Activated CD4-positive, alpha-beta T cell treated with anti-CD3 and anti-CD28 coated beads, Interleukin-2, amount 10 ng/mL, durations not matched to agents 7 days and 5 days (primary cell): ENCODE data around the gene BCL2. TPM values are rescaled to one million over a fixed set of nuclear protein-coding genes. Genes with fewer than 3 reads are reported as not detected.
A peak's percentile ranks its signal among the peaks of the same experiment; 100 is the strongest.

ENCODE experiments used
- CTCF ChIA-PET: fragments of 350-600 bp; sonication (Branson Sonifier 250); formaldehyde crosslinking; loops from one replicate; lab custom pipeline; 2021; ENCODE audit warnings: antibody characterized with exemption; lab: Charles Lee
- POLR2A ChIA-PET: fragments of 350-600 bp; sonication (Branson Sonifier 250); formaldehyde crosslinking; loops from one replicate; lab custom pipeline; 2021; ENCODE audit warnings: antibody characterized with exemption; lab: Charles Lee
- DNase-seq: peaks from one replicate; pipeline ENCODE4 v3.0.0-alpha.2; 2020
- H3K27ac Mint-ChIP-seq: one replicate; pipeline ENCODE4 v1.8.0; 2021; ENCODE audit warnings: mild to moderate bottlenecking, moderate library complexity, mixed read lengths
- H3K27me3 Mint-ChIP-seq: one replicate; pipeline ENCODE4 v1.8.0; 2021; ENCODE audit warnings: mixed read lengths
- H3K36me3 Mint-ChIP-seq: one replicate; pipeline ENCODE4 v1.8.0; 2021; ENCODE audit warnings: low read depth, mixed read lengths
- H3K4me1 Mint-ChIP-seq: one replicate; pipeline ENCODE4 v1.8.0; 2021; ENCODE audit warnings: mixed read lengths
- H3K4me3 Mint-ChIP-seq: one replicate; pipeline ENCODE4 v1.8.0; 2021; ENCODE audit warnings: mild to moderate bottlenecking, moderate library complexity, mixed read lengths
- H3K9me3 Mint-ChIP-seq: one replicate; pipeline ENCODE4 v1.8.0; 2021; ENCODE audit warnings: mixed read lengths
- total RNA-seq, 2 experiments: library from RNA; stranded (reverse); gene quantifications; one replicate each; pipeline ENCODE4 v1.2.3, GENCODE V29; 2021

The BCL2 gene
- total RNA-seq, 2 experiments from 2014 or later, result 113 to 119 TPM

GRCh38 chr18:63137999-63138435 is 181.6 kb downstream of the BCL2 start:
- H3K4me1 Mint-ChIP-seq, result peaks cover 78% of the 10 kb centered on the region
- peak; percentile 66 for DNase-seq
- ChIA-PET CTCF (interaction anchor here (0.8 to 2.0 kb wide), 5 partner anchors 10 to 185 kb away, joined by 3 to 6 read pairs (median 3); no protein-coding TSS in a partner anchor), POLR2A (no interaction called here)
- H3K4me3 Mint-ChIP-seq, result peak overlapping the region; percentile 62
- peak overlapping the region; percentile 86 for H3K27ac Mint-ChIP-seq
- peaks cover 2% of the 10 kb centered on the region for H3K9me3 Mint-ChIP-seq
- peaks cover 65% of the 10 kb centered on the region for H3K36me3 Mint-ChIP-seq
- H3K27me3 Mint-ChIP-seq, result no peaks in the 10 kb centered on the region

DNA sequence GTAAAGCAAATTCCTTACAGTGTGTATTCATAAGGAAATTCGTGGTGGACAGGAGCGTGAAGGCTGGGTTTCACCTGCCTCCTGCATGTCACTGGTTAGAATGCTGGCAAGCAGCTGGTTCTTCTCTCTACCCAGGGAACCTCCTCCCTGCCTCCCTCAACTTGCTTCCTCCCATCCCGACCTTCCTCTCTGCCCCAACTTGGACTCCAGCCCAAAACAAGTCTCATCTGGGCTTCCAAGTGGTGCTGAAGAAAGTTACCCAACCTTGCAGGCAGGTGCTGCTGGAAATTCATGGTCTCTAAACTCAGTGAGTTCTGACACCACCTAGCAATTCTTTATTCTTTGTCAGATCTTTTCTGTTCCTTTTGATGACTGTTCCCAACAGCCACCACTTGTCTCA is 184.5 kb downstream of the BCL2 start:
- peaks cover 40% of the 10 kb centered on the region for H3K36me3 Mint-ChIP-seq
- H3K27ac Mint-ChIP-seq, result no peak overlapping the region
- ChIA-PET POLR2A (no interaction called here), CTCF (interaction anchor here (1.0 kb wide), 1 partner anchor 23 kb away, joined by 3 read pairs; no protein-coding TSS in a partner anchor)
- peaks cover 2% of the 10 kb centered on the region for H3K9me3 Mint-ChIP-seq
- no peaks in the 10 kb centered on the region for H3K27me3 Mint-ChIP-seq
- no peak for DNase-seq
- no peak overlapping the region for H3K4me3 Mint-ChIP-seq
- H3K4me1 Mint-ChIP-seq, result peaks cover 75% of the 10 kb centered on the region

GRCh38 chr18:63132819-63133200 is 186.8 kb downstream of the BCL2 start:
- peaks cover 2% of the 10 kb centered on the region for H3K9me3 Mint-ChIP-seq
- DNase-seq, result no peak
- ChIA-PET CTCF (interaction anchor here (0.9 to 2.5 kb wide), 8 partner anchors 8 to 306 kb away, joined by 3 to 19 read pairs (median 4); partner anchors contain the start of gene BCL2), POLR2A (no interaction called here)
- H3K27ac Mint-ChIP-seq, result no peak overlapping the region
- no peak overlapping the region for H3K4me3 Mint-ChIP-seq
- peaks cover 37% of the 10 kb centered on the region for H3K36me3 Mint-ChIP-seq
- peaks cover 52% of the 10 kb centered on the region for H3K4me1 Mint-ChIP-seq
- no peaks in the 10 kb centered on the region for H3K27me3 Mint-ChIP-seq

DNA sequence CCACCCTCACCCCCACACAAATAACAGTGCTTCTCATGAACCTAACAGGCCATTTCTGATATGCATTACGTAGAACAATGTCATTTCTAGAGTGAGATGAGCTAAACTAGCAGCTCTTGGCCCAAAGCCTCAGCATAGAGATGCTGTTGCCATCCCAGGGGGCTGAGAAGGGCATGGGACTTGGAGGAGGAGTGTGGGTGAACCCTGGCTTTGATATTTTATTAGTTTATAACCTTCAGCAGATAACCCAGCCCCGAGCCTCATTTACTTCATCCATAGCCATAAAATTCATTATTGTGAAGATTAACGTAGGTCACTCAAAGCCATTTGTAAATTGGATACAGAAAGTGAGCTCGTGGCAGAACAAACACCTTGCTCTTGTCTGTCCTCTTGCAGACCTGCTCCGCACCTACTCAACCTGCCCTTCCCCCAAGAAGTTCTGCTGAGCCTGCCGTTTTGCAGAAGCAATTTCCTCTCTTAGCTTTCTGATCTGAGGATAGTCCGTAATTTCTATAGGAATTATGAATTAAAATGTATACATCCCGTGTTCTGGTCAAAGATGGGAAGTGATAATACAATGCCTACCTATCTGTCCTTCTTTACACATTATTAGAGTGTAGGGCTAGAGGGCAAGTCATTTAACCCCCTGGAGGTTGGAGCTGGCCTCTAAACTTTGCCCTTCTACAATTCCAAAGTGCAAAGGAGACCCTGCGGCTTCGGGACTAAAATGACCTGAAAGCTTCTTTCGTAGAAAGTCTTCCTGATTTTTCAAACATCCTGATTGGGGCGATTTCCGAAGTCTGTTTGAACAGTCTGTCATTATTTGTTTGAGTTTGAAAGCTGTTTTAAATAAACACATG is 187.4 kb downstream of the BCL2 start:
- Mint-ChIP-seq H3K4me1 (peaks cover 47% of the 10 kb centered on the region), H3K27ac (peak overlapping the region; percentile 32), H3K9me3 (peaks cover 2% of the 10 kb centered on the region), H3K4me3 (no peak overlapping the region), H3K27me3 (no peaks in the 10 kb centered on the region), H3K36me3 (peaks cover 42% of the 10 kb centered on the region)
- ChIA-PET CTCF (interaction anchor here (0.8 to 2.5 kb wide), 10 partner anchors 8 to 307 kb away, joined by 3 to 19 read pairs (median 4); partner anchors contain the start of gene BCL2), POLR2A (no interaction called here)
- DNase-seq, result no peak

- Mint-ChIP-seq H3K4me3 (no peak overlapping the region), H3K4me1 (peaks cover 43% of the 10 kb centered on the region), H3K36me3 (peaks cover 44% of the 10 kb centered on the region), H3K27ac (peak overlapping the region; percentile 54), H3K9me3 (peaks cover 2% of the 10 kb centered on the region), H3K27me3 (no peaks in the 10 kb centered on the region)
- DNase-seq, result peak; percentile 70
- CTCF ChIA-PET, result interaction anchor here (0.8 to 2.5 kb wide), 11 partner anchors 8 to 193 kb away, joined by 3 to 19 read pairs (median 5); partner anchors contain the start of gene BCL2
- POLR2A ChIA-PET, result no interaction called here
These were observed 188.2 kb downstream of the BCL2 start for GRCh38 chr18:63131106-63131958.

DNA sequence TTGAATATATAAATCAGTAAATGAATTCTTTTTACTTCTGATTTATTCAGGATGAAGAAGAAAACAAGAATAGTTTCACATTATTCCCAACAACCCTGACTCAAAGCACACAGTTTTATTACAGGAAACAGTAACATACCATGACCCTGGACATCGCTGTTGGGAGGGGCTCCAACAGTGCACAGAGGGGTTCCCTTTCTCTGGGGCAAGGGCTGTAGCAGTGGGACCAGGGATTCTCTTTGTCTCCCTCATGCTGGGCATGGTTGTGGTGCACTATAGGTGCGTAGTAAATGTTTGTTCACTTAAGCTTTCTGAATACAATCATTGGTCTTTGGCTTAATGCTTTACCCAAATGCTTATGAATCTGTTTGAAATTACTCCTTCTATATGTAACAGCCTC is 189.4 kb downstream of the BCL2 start:
- no peaks in the 10 kb centered on the region for H3K27me3 Mint-ChIP-seq
- ChIA-PET CTCF (interaction anchor here (0.9 to 1.6 kb wide), 5 partner anchors 25 to 195 kb away, joined by 3 to 6 read pairs (median 4); no protein-coding TSS in a partner anchor), POLR2A (no interaction called here)
- H3K4me1 Mint-ChIP-seq, result peaks cover 31% of the 10 kb centered on the region
- H3K27ac Mint-ChIP-seq, result no peak overlapping the region
- H3K4me3 Mint-ChIP-seq, result no peak overlapping the region
- H3K36me3 Mint-ChIP-seq, result peaks cover 41% of the 10 kb centered on the region
- no peaks in the 10 kb centered on the region for H3K9me3 Mint-ChIP-seq
- no peak for DNase-seq

- CTCF ChIA-PET, result interaction anchor here (0.6 to 1.4 kb wide), 3 partner anchors 10 to 196 kb away, joined by 3 to 6 read pairs (median 3); no protein-coding TSS in a partner anchor
- peaks cover 43% of the 10 kb centered on the region for H3K36me3 Mint-ChIP-seq
- no peaks in the 10 kb centered on the region for H3K27me3 Mint-ChIP-seq
- POLR2A ChIA-PET, result no interaction called here
- no peak overlapping the region for H3K4me3 Mint-ChIP-seq
- peaks cover 25% of the 10 kb centered on the region for H3K4me1 Mint-ChIP-seq
- no peak for DNase-seq
- H3K27ac Mint-ChIP-seq, result peak overlapping the region; percentile 60
- H3K9me3 Mint-ChIP-seq, result no peaks in the 10 kb centered on the region
These were observed 191.2 kb downstream of the BCL2 start for GRCh38 chr18:63128237-63128974.

DNA sequence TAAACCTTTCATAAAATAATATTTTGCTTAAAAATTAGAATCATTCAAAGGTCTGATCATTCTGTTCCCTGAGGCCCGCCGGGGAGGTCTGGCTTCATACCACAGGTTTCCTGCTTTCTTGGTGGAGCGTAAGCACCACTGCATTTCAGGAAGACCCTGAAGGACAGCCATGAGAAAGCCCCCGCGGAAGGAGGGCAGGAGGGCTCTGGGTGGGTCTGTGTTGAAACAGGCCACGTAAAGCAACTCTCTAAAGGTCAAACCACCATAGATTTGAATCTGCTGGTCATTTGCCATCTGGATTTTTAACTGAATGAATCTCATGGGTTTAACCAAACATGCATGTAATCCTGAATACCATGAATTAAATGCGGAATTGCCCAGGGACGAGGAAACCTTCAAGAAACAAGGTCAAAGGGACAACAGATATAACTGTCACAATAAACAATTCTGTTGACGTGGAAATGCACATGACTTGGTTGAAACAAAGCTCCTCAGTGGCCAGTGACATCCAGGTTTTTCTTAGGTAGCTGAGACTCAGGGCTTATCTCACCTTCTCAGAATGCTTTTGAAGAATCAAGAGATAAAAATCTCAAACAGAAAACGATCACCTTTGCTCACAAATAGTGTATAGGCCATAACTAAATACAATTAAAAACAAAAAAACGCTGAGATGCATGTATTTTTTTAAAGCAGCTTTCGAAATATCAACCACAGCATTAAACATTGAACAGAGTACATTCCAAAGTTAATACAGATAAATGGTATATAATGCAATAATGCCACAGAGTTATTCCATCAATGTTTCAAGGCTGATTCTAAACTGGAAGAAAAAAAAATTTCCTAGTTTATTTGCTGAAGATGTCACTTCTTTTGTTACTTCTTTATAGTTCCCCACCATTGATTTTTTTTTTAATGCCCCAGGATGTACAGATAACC is 193.2 kb downstream of the BCL2 start:
- H3K9me3 Mint-ChIP-seq, result no peaks in the 10 kb centered on the region
- ChIA-PET CTCF (interaction anchor here (0.7 kb wide), 1 partner anchor 200 kb away, joined by 3 read pairs; no protein-coding TSS in a partner anchor), POLR2A (no interaction called here)
- peaks cover 47% of the 10 kb centered on the region for H3K36me3 Mint-ChIP-seq
- no peak for DNase-seq
- peaks cover 10% of the 10 kb centered on the region for H3K4me1 Mint-ChIP-seq
- H3K27ac Mint-ChIP-seq, result no peak overlapping the region
- H3K4me3 Mint-ChIP-seq, result no peak overlapping the region
- H3K27me3 Mint-ChIP-seq, result no peaks in the 10 kb centered on the region

DNA sequence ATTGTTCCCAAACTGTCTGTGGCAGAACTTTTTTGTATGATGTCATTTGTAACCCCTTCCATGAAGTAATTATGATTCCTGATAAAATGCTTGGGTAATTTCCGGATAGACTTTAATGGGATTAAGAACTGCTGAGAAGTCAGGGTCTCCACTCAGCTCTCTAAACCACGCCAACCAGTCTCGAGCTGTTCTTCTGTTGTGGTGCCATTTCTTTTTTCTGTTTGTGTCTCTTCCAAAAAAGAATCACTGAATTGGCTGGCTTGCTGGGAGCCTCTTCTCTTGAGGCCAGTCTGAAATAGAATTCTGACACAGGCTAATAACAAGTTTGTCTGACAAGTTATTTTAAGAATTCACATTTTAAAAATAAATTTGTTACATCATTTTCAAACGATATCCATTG is 198.9 kb downstream of the BCL2 start:
- Mint-ChIP-seq H3K4me1 (peaks cover 10% of the 10 kb centered on the region), H3K27me3 (peaks cover 30% of the 10 kb centered on the region), H3K36me3 (peaks cover 22% of the 10 kb centered on the region), H3K27ac (no peak overlapping the region), H3K4me3 (no peak overlapping the region), H3K9me3 (no peaks in the 10 kb centered on the region)
- ChIA-PET POLR2A (no interaction called here), CTCF (interaction anchor here (1.4 kb wide), 1 partner anchor 11 kb away, joined by 3 read pairs; no protein-coding TSS in a partner anchor)
- no peak for DNase-seq

GRCh38 chr18:63119647-63120046 is 199.9 kb downstream of the BCL2 start:
- Mint-ChIP-seq H3K27me3 (peaks cover 31% of the 10 kb centered on the region), H3K36me3 (peaks cover 15% of the 10 kb centered on the region), H3K4me3 (no peak overlapping the region), H3K27ac (no peak overlapping the region), H3K9me3 (no peaks in the 10 kb centered on the region), H3K4me1 (peaks cover 10% of the 10 kb centered on the region)
- DNase-seq, result peak; percentile 33
- CTCF ChIA-PET, result interaction anchor here (1.4 to 1.6 kb wide), 2 partner anchors 12 to 23 kb away, joined by 3 read pairs; no protein-coding TSS in a partner anchor
- POLR2A ChIA-PET, result no interaction called here
